SJSA1 (cell line): ENCODE measurements around the gene ACOX1. TPM values are rescaled to one million over a fixed set of nuclear protein-coding genes. Genes with fewer than 3 reads are reported as not detected.

Source experiments
- DNase-seq, 2 experiments: peaks; one replicate each; pipeline ENCODE4 v3.0.0-alpha.2; 2015 to 2020; ENCODE audit warnings: low spot score in 2 of 2, low read depth in 1 of 2
- H3K27ac ChIP-seq: fragments of 250-450 bp; sonication (Bioruptor Pico); 2 replicates; pipeline ENCODE4 v1.5.1; 2020; ENCODE audit warnings: mild to moderate bottlenecking, moderate library complexity
- H3K27me3 ChIP-seq: fragments of 250-450 bp; sonication (Bioruptor Pico); replicated peaks from 2 replicates; pipeline ENCODE4 v1.5.1; 2020; ENCODE audit warnings: mild to moderate bottlenecking, moderate library complexity
- H3K36me3 ChIP-seq: fragments of 250-450 bp; sonication (Bioruptor Pico); 2 replicates; pipeline ENCODE4 v1.5.1; 2020; ENCODE audit warnings: mild to moderate bottlenecking
- H3K4me1 ChIP-seq: fragments of 250-450 bp; sonication (Bioruptor Pico); replicated peaks from 2 replicates; pipeline ENCODE4 v1.6.1; 2021; ENCODE audit warnings: mild to moderate bottlenecking
- H3K4me3 ChIP-seq: fragments of 250-450 bp; sonication (Bioruptor Pico); 2 replicates; pipeline ENCODE4 v1.5.1; 2020; ENCODE audit warnings: mild to moderate bottlenecking
- H3K9me3 ChIP-seq: fragments of 250-450 bp; sonication (Bioruptor Pico); replicated peaks from 2 replicates; pipeline ENCODE4 v1.5.1; 2020; ENCODE audit warnings: mild to moderate bottlenecking
- total RNA-seq: library from RNA; depleted of rRNA; stranded (reverse); fragments of >200 nt; shearing (Covaris generic); gene quantifications from 2 replicates; pipeline ENCODE4 v1.2.3, GENCODE V29; 2014

The ACOX1 gene
- total RNA-seq, 1 experiment from 2014 or later, result 33.4 TPM

DNA sequence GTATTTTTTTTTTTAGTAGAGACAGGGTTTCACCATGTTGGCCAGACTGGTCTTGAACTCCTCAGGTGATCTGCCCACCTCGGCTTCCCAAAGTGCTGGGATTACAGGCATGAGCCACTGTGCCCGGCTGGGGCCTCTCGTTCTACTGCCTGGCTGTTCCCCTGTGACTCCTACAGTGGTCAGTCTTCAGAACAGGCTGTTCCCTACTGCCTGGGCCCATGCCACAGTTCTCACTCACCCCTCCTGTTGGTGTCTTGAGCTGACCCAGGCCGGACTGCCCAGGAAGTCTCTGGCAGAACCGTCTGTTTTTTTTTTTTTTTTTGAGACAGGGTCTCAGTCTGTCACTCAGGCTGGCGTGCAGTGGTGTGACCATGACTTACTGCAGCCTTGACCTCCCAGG, 24.9 kb upstream of the ACOX1 start:
- no peak for DNase-seq
- Histone ChIP-seq H3K36me3 (peaks cover 18% of the 10 kb centered on the region), H3K27me3 (no peaks in the 10 kb centered on the region), H3K9me3 (no peaks in the 10 kb centered on the region), H3K4me3 (no peak overlapping the region), H3K4me1 (peaks cover 14% of the 10 kb centered on the region), H3K27ac (no peak overlapping the region)

DNA sequence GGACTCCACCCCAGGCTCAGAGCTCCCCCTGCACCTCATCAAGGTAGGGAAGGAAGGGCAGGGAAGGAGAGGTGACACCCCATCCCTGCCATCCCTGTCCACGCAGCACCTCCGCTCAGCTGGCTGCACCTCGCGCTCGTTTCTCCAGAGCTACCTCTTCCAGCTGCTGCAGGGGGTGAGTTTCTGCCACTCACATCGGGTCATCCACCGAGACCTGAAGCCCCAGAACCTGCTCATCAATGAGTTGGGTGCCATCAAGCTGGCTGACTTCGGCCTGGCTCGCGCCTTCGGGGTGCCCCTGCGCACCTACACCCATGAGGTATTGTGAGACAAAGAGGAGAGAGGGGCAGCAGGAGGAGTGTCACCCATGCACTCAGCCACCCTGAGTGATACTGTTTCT, 23.1 kb upstream of the ACOX1 start:
- H3K27ac ChIP-seq, result no peak overlapping the region
- no peak for DNase-seq
- H3K36me3 ChIP-seq, result peaks cover 18% of the 10 kb centered on the region
- H3K9me3 ChIP-seq, result no peaks in the 10 kb centered on the region
- no peak overlapping the region for H3K4me3 ChIP-seq
- no peaks in the 10 kb centered on the region for H3K27me3 ChIP-seq
- H3K4me1 ChIP-seq, result peaks cover 30% of the 10 kb centered on the region

DNA sequence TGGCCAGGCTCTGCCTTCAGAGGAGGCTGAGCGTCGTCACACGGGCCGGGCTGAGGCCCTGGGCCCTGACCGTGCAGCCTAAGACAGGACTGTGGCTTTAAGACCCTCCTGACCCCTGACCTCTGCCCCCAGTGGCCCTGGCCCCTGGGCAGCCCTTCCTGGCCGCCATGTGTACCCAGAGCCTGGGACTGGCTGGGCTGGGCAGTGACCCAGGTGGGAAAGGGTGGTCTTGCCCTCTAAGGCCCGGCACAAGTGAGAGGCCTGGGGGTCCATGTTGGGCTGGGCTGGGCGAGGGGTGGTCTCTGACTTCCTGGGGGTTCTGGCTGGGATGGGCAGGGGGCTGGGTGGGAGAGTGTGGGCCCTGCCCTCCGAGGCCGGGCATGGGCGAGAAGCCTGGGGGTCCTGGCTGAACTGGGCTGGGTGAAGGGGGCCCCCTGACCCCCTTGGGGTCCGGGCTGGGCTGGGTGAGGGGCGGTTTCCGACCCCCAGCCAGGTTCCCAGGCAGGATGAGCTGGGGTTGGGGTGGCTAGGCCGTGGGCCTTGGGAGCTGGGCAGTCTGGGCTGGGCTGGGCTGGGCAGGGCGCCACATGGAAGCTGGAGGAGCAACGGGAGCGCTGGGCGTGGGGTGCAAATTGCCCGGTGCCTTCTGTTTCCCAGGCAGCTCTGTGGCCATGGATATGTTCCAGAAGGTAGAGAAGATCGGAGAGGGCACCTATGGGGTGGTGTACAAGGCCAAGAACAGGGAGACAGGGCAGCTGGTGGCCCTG, 22.0 kb upstream of the ACOX1 start, which contains the start of gene CDK3:
TSS of gene CDK3 (plus strand) at position 101 of the 767 bp plus-strand sequence. CDS start at position 672, 571 bp downstream.
- no peaks in the 10 kb centered on the region for H3K9me3 ChIP-seq
- DNase-seq, result no peak
- peaks cover 18% of the 10 kb centered on the region for H3K36me3 ChIP-seq
- H3K27ac ChIP-seq, result no peak within 1 kb of the TSS
- no peak within 1 kb of the TSS for H3K4me3 ChIP-seq
- no peaks in the 10 kb centered on the region for H3K27me3 ChIP-seq
- H3K4me1 ChIP-seq, result peaks cover 36% of the 10 kb centered on the region

DNA sequence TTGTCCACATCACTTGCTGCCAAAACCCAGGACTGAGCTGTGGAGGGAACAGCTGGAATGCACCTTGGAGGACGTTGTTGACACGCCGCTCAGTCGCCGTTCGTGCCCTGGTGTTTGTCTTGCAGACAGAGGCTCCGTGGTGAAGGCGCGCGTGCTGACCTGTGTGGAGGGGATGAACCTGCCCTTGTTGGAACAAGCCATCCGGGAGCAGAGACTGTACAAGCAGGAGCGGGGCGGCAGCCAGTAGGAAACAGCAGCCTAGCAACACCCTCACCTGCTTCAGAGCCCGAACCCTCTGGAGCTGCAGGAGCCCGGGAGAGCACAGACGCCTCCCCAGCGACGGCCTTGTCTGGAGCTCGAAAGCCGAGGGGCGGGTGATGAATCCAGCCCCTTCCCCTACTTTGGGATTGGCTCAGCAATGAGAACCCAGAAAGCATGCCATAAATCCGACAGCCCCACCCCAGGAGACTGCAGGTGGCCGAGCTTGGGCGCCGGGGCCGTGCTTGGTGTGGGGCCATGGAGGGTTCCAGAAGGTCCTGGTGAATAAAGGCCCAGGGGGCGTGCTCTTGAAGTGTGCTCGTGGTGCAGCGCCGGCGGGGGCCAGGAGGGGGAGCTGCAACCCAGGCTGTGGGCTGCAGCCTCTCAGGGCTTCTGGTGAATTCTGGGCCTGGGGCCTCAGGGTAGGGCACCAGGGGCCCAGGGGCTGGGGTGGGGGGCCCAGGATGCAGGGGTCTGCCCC, 21.2 kb upstream of the ACOX1 start:
- Histone ChIP-seq H3K27ac (no peak overlapping the region), H3K4me3 (no peak overlapping the region), H3K36me3 (peaks cover 21% of the 10 kb centered on the region), H3K27me3 (no peaks in the 10 kb centered on the region), H3K9me3 (no peaks in the 10 kb centered on the region), H3K4me1 (peaks cover 30% of the 10 kb centered on the region)
- peak in 1 of 2 experiments; percentile 73 for DNase-seq

GRCh38 chr17:75998327-75998795, 19.4 kb upstream of the ACOX1 start:
- DNase-seq, result peak in 1 of 2 experiments; percentile 33
- Histone ChIP-seq H3K9me3 (no peaks in the 10 kb centered on the region), H3K36me3 (peaks cover 15% of the 10 kb centered on the region)

DNA sequence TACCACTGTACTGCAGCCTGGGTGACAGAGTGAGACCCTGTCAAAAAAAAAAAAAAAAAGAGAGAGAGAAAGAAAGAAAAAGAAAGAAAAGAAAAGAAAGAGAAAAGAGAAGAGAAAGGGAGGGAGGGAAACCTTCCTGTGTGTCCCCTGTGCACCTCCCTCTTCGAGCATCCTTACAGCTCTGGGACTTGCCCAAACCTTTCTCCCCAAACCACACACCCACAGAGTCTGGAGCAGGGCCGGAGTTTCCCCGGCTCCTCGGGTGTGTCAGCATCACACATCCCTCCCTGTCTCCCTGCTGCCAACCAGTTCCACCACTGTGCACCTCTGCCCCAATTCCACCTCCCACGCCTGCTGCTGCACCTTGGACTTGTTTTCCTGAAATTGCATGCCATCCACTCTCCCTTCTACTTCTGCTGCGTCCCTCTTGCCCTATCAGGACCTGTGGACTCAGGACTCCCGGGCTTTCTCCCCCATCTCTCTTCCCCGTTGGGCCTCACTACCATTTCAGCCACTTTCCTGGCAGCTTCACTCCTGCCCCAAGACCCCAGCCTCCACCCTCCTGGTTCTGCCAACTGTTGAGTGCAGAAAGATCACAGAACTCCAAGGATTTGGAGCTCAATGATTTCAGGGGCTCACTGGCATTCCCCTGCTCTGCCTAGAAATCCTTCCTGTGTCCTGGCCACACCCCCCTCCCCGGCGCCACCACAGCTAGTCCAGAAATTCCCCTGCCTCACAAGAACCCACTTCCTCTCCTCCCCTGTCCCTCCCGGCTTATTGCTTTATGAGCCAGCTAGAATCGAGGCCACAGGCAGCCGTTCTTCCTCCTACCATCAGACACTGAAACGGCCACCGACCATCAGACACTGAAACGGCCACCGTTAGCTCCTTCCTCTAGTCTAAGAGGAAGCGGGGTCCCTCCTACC, 18.0 kb upstream of the ACOX1 start:
- no peak overlapping the region for H3K4me3 ChIP-seq
- no peaks in the 10 kb centered on the region for H3K9me3 ChIP-seq
- peaks cover 15% of the 10 kb centered on the region for H3K36me3 ChIP-seq
- DNase-seq, result peak; percentile 79 to 92
- H3K27ac ChIP-seq, result peak overlapping the region; percentile 46
- no peaks in the 10 kb centered on the region for H3K27me3 ChIP-seq
- H3K4me1 ChIP-seq, result peaks cover 22% of the 10 kb centered on the region

More at GRCh38 chr17:75998327-75998795, 19.4 kb upstream of the ACOX1 start:
- Histone ChIP-seq H3K4me1 (peaks cover 22% of the 10 kb centered on the region), H3K4me3 (no peak overlapping the region), H3K27me3 (no peaks in the 10 kb centered on the region), H3K27ac (no peak overlapping the region)

GRCh38 chr17:75995385-75995925, 16.5 kb upstream of the ACOX1 start:
- DNase-seq, result no peak
- no peaks in the 10 kb centered on the region for H3K27me3 ChIP-seq
- peaks cover 22% of the 10 kb centered on the region for H3K4me1 ChIP-seq

DNA sequence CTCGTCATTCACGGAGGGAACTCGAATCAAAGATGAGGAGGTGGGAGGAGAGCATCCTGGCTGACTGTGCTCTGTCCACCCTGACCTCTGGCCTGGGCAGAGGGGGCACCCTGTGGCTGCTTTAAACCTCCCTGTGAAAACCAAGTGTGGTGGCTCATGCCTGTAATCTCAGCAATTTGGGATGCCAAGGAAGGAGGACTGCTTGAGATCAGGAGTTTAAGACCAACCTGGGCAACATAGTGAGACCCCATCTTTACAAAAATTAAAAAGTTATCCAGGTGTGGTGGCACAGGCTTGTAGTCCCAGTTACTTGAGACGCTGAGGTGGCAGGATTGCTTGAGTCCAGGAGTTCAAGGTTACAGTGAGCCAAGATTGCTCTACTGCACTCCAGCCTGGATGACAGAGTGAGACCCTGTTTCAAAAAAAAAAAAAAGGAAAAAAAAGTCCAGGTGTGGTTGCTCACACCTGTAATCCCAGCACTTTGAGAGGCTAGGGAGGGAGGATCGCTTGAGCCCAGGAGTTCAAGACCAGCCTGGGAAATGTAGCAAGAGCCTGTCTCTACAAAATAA, 15.9 kb upstream of the ACOX1 start:
- Histone ChIP-seq H3K9me3 (no peaks in the 10 kb centered on the region), H3K4me3 (no peak overlapping the region), H3K4me1 (peaks cover 22% of the 10 kb centered on the region), H3K27ac (no peak overlapping the region), H3K27me3 (no peaks in the 10 kb centered on the region), H3K36me3 (peaks cover 14% of the 10 kb centered on the region)
- no peak for DNase-seq

More at GRCh38 chr17:75995385-75995925, 16.5 kb upstream of the ACOX1 start:
- Histone ChIP-seq H3K27ac (no peak overlapping the region), H3K36me3 (peaks cover 20% of the 10 kb centered on the region), H3K4me3 (no peak overlapping the region), H3K9me3 (no peaks in the 10 kb centered on the region)

- Histone ChIP-seq H3K4me3 (no peak overlapping the region), H3K27me3 (no peaks in the 10 kb centered on the region), H3K4me1 (no peaks in the 10 kb centered on the region), H3K36me3 (peaks cover 18% of the 10 kb centered on the region), H3K27ac (no peak overlapping the region), H3K9me3 (no peaks in the 10 kb centered on the region)
- DNase-seq, result no peak
Observed at GRCh38 chr17:75991396-75991795, 12.4 kb upstream of the ACOX1 start.

- Histone ChIP-seq H3K9me3 (no peaks in the 10 kb centered on the region), H3K4me3 (no peak overlapping the region), H3K27ac (no peak overlapping the region), H3K27me3 (no peaks in the 10 kb centered on the region), H3K36me3 (peaks cover 12% of the 10 kb centered on the region), H3K4me1 (no peaks in the 10 kb centered on the region)
- no peak for DNase-seq
Observed at GRCh38 chr17:75987041-75987440, 8.1 kb upstream of the ACOX1 start.

GRCh38 chr17:75985986-75986385, 7.0 kb upstream of the ACOX1 start:
- Histone ChIP-seq H3K27ac (no peak overlapping the region), H3K36me3 (peaks cover 4% of the 10 kb centered on the region), H3K9me3 (no peaks in the 10 kb centered on the region), H3K4me1 (no peaks in the 10 kb centered on the region), H3K4me3 (no peak overlapping the region), H3K27me3 (no peaks in the 10 kb centered on the region)
- no peak for DNase-seq

DNA sequence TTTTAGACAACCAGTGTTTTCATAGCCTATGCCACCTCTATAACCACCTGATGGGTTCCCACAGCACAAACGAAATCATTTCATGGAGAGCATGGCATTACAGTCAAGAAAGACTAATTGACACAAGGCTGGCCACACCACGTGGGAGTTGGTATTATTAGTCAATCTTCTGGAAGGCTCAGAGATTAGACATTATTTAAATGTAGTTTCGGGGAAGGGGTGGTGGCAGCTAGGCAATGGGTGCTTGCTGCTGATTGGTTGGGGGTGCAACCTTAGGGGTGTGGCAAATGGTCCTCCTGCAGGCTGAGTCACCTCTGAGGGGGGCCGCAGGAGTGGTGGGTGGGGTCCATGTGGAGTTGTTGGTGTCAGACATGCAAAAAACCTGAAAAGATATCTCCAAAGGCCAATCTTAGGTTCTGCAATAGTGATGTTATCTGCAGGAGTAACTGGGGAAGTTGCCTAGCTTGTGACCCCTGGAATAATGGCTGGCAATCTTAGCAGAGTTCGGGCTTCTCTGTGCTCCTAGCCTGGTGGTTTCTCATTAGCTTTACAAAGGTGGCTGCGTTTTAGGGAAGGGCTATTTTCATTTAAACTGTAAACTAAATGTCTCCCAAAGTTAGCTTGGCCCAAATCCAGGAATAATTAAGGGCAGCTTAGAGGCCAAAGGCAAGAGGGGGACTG, 4.7 kb upstream of the ACOX1 start:
- H3K4me1 ChIP-seq, result peaks cover 10% of the 10 kb centered on the region
- no peaks in the 10 kb centered on the region for H3K27me3 ChIP-seq
- H3K4me3 ChIP-seq, result no peak overlapping the region
- DNase-seq, result no peak
- H3K36me3 ChIP-seq, result peaks cover 7% of the 10 kb centered on the region
- H3K27ac ChIP-seq, result no peak overlapping the region
- H3K9me3 ChIP-seq, result no peaks in the 10 kb centered on the region
